Kidney (tissue), 14 donors: ENCODE results near the gene CSF1. TPM values are rescaled to one million over a fixed set of nuclear protein-coding genes. Genes with fewer than 3 reads are reported as not detected.

Experiments used
- DNase-seq, 5 donors: peaks; one replicate each; pipeline ENCODE4 v3.0.0-alpha.2; 2013 to 2020
- FAIRE-seq: peaks from 2 replicates; lab custom pipeline; 2012; peaks lifted over from hg19 to GRCh38; lab: Jason Lieb, UNC
- H3K27ac ChIP-seq, 2 donors: one replicate each; pipeline ENCODE4 v1.7.0; 2013; ENCODE audit warnings: low read depth in 2 of 2, low read length in 2 of 2, inconsistent platforms in 1 of 2
- H3K27me3 ChIP-seq: one replicate; pipeline ENCODE4 v1.7.1; 2013; ENCODE audit warnings: low read length, inconsistent platforms; ENCODE audit not compliant: control insufficient read depth, insufficient read depth
- H3K36me3 ChIP-seq, 3 donors: one replicate each; pipeline versions ENCODE4 v1.7.0 to v1.7.1; 2013; ENCODE audit warnings: low read length in 3 of 3, control low read depth in 1 of 3, inconsistent platforms in 1 of 3; ENCODE audit not compliant: insufficient read depth in 3 of 3, control insufficient read depth in 2 of 3
- H3K4me1 ChIP-seq, 3 donors: one replicate each; pipeline versions ENCODE4 v1.7.0 to v1.7.1; 2013; ENCODE audit warnings: low read length in 3 of 3, inconsistent platforms in 1 of 3, low read depth in 1 of 3; ENCODE audit not compliant: control insufficient read depth in 2 of 3, insufficient read depth in 2 of 3
- H3K4me3 ChIP-seq, 3 donors: one replicate each; pipeline versions ENCODE4 v1.7.0 to v1.8.1; 2013; ENCODE audit warnings: low read length in 3 of 3, control low read depth in 1 of 3, inconsistent platforms in 1 of 3
- H3K9ac ChIP-seq, 3 donors: one replicate each; pipeline versions ENCODE4 v1.7.0 to v1.7.1; 2013; ENCODE audit warnings: low read length in 3 of 3, control low read depth in 1 of 3, inconsistent platforms in 1 of 3
- H3K9me3 ChIP-seq, 3 donors: one replicate each; pipeline versions ENCODE4 v1.7.0 to v1.7.1; 2013; ENCODE audit warnings: low read length in 3 of 3, control low read depth in 1 of 3, inconsistent platforms in 1 of 3; ENCODE audit not compliant: control insufficient read depth in 2 of 3, insufficient read depth in 1 of 3
- CTCF ChIP-seq: IDR thresholded peaks from 3 replicates; pipeline ENCODE4 v1.5.1; 2012; ENCODE audit warnings: mild to moderate bottlenecking, moderate library complexity, borderline replicate concordance; ENCODE audit not compliant: insufficient read depth; ENCODE audit errors: extremely low read depth
- intact Hi-C: fragments of 100-400 bp; cut with DNase I; formaldehyde crosslinking; loops from one replicate; pipeline ENCODE4 v1.11.1; 2022
- polyA plus RNA-seq: library from polyadenylated mRNA; stranded (reverse); fragments of 350-450 nt; fragmentation: Illumina TruSeq; extraction: RNeasy Lipid Tissue Mini Kit (QIAGEN cat#74804); gene quantifications from one replicate; pipeline ENCODE4 v1.2.3, GENCODE V29; 2014; ENCODE audit warnings: low read depth, low replicate concordance; ENCODE audit not compliant: insufficient read depth
- total RNA-seq: library from RNA; stranded (reverse); fragmentation: NEBNext Ultra II Directional; extraction: Animal tissue kit (Norgen Biotek cat#: 25700); gene quantifications from one replicate; pipeline ENCODE4 v1.2.1, GENCODE V29; 2021
- donor health status: control.
- donor health status: control.
- donor health status: control.
- donor health status: control.
- donor health status: control.
- donor health status: DM: yes; HTN: yes; CAD: no.
- donor health status: Normal renal cell carcinoma (clear cell type).

Gene CSF1
- total and polyA plus RNA-seq, 2 donors from 2014 or later, result 11.1 to 33.8 TPM

GRCh38 chr1:109925159-109925990 lies 14.7 kb downstream of the CSF1 start:
- no peaks in the 10 kb centered on the region for H3K27me3 ChIP-seq
- DNase-seq (peak in 3 of 5 donors; percentile 13 to 47 (median 35)), FAIRE-seq (no peak)
- no peak for TF ChIP-seq CTCF
- no peaks in the 10 kb centered on the region for H3K9me3 ChIP-seq
- H3K36me3 ChIP-seq, result peaks cover 0 to 8% (median 3%) of the 10 kb centered on the region in 3 donors
- H3K9ac ChIP-seq, result no peak overlapping the region
- H3K4me1 ChIP-seq, result peaks cover 0 to 32% (median 28%) of the 10 kb centered on the region in 3 donors
- intact Hi-C loops, result no loop called here
- H3K27ac ChIP-seq, result no peak overlapping the region
- H3K4me3 ChIP-seq, result no peak overlapping the region

- peak in 1 of 5 donors; percentile 22 for DNase-seq
- no peak for FAIRE-seq
- Histone ChIP-seq H3K4me3 (no peak overlapping the region), H3K4me1 (peaks cover 0 to 40% (median 35%) of the 10 kb centered on the region in 3 donors), H3K9ac (no peak overlapping the region), H3K36me3 (peaks cover 0 to 7% (median 3%) of the 10 kb centered on the region in 3 donors), H3K27me3 (no peaks in the 10 kb centered on the region), H3K9me3 (no peaks in the 10 kb centered on the region), H3K27ac (peak overlapping the region in 1 of 2 donors; percentile 35)
- TF ChIP-seq CTCF, result no peak
- intact Hi-C loops, result no loop called here
These were observed 16.1 kb downstream of the CSF1 start for GRCh38 chr1:109926662-109927300.

GRCh38 chr1:109927356-109927755 lies 16.7 kb downstream of the CSF1 start:
- no peaks in the 10 kb centered on the region for H3K27me3 ChIP-seq
- no peak overlapping the region for H3K4me3 ChIP-seq
- H3K9me3 ChIP-seq, result no peaks in the 10 kb centered on the region
- DNase-seq, result no peak
- intact Hi-C loops, result no loop called here
- H3K27ac ChIP-seq, result peak overlapping the region in 1 of 2 donors; percentile 81
- TF ChIP-seq CTCF, result no peak
- H3K9ac ChIP-seq, result no peak overlapping the region
- peaks cover 0 to 3% (median 2%) of the 10 kb centered on the region in 3 donors for H3K36me3 ChIP-seq
- no peak for FAIRE-seq
- peaks cover 0 to 40% (median 35%) of the 10 kb centered on the region in 3 donors for H3K4me1 ChIP-seq
